Keratinocyte (primary cell): ENCODE measurements around the gene RBMS3. TPM values are rescaled to one million over a fixed set of nuclear protein-coding genes. Genes with fewer than 3 reads are reported as not detected.

Source experiments
- DNase-seq: peaks from one replicate; pipeline ENCODE4 v3.0.0-alpha.2; 2011; ENCODE audit warnings: low read depth, missing footprints, low spot score
- FAIRE-seq: peaks from 2 replicates; lab custom pipeline; 2011; peaks lifted over from hg19 to GRCh38; lab: Jason Lieb, UNC
- H2AFZ ChIP-seq: 2 replicates; pipeline ENCODE4 v1.6.0; 2012; ENCODE audit warnings: low read length, control low read depth, inconsistent platforms; ENCODE audit not compliant: control insufficient read depth
- H3K27ac ChIP-seq: 2 replicates; pipeline ENCODE4 v1.5.1; 2011; ENCODE audit warnings: low read length; ENCODE audit not compliant: control insufficient read depth, insufficient read depth
- H3K27me3 ChIP-seq: 3 replicates; pipeline ENCODE4 v1.6.0; 2011; ENCODE audit warnings: low read length; ENCODE audit not compliant: control insufficient read depth, insufficient read depth; ENCODE audit errors: extremely low read depth
- H3K36me3 ChIP-seq, 2 experiments: 2 replicates in 1 of 2; 3 replicates in 1 of 2; pipeline ENCODE4 v1.5.1; 2011; ENCODE audit warnings: low read length in 2 of 2, mild to moderate bottlenecking in 1 of 2; ENCODE audit not compliant: control insufficient read depth in 2 of 2, insufficient read depth in 2 of 2; ENCODE audit errors: extremely low read depth in 1 of 2
- H3K4me1 ChIP-seq: 3 replicates; pipeline ENCODE4 v1.5.1; 2011; ENCODE audit warnings: low read length; ENCODE audit not compliant: control insufficient read depth, insufficient read depth; ENCODE audit errors: extremely low read depth
- H3K4me2 ChIP-seq: 3 replicates; pipeline ENCODE4 v1.6.0; 2011; ENCODE audit warnings: low read depth, low read length; ENCODE audit not compliant: control insufficient read depth, insufficient read depth; ENCODE audit errors: extremely low read depth
- H3K4me3 ChIP-seq, 3 experiments: fragments of 200-600 bp in 1 of 3; sonication (generic) in 1 of 3; 2 replicates in 2 of 3; 3 replicates in 1 of 3; pipeline ENCODE4 v1.5.1; 2011 to 2016; ENCODE audit warnings: low read length in 3 of 3, mild to moderate bottlenecking in 3 of 3, control low read depth in 2 of 3, inconsistent platforms in 1 of 3, low read depth in 1 of 3, mixed read lengths in 1 of 3, mixed run types in 1 of 3, moderate library complexity in 1 of 3; ENCODE audit not compliant: control insufficient read depth in 2 of 3, insufficient read depth in 2 of 3; ENCODE audit errors: extremely low read depth in 1 of 3
- H3K79me2 ChIP-seq: 2 replicates; pipeline ENCODE4 v1.6.0; 2012; ENCODE audit warnings: low read length; ENCODE audit not compliant: control insufficient read depth, insufficient read depth
- H3K9ac ChIP-seq: 3 replicates; pipeline ENCODE4 v1.6.0; 2011; ENCODE audit warnings: low read length; ENCODE audit not compliant: control insufficient read depth, insufficient read depth; ENCODE audit errors: extremely low read depth
- H3K9me1 ChIP-seq: 3 replicates; pipeline ENCODE4 v1.6.0; 2011; ENCODE audit warnings: low read length; ENCODE audit not compliant: control insufficient read depth, insufficient read depth; ENCODE audit errors: extremely low read depth
- H3K9me3 ChIP-seq: 2 replicates; pipeline ENCODE4 v1.5.1; 2012; ENCODE audit warnings: low read depth, low read length; ENCODE audit not compliant: control insufficient read depth
- H4K20me1 ChIP-seq: 3 replicates; pipeline ENCODE4 v1.6.0; 2011; ENCODE audit warnings: low read length; ENCODE audit not compliant: control insufficient read depth, insufficient read depth; ENCODE audit errors: extremely low read depth
- CTCF ChIP-seq, 3 experiments: IDR thresholded peaks in 1 of 3; conservative IDR thresholded peaks in 1 of 3; optimal IDR thresholded peaks in 1 of 3; 2 replicates in 2 of 3; 3 replicates in 1 of 3; pipeline versions ENCODE3 to v1.5.1; 2011; ENCODE audit warnings: low read length in 3 of 3, mild to moderate bottlenecking in 3 of 3, moderate library complexity in 2 of 3, control low read depth in 1 of 3, inconsistent platforms in 1 of 3; ENCODE audit not compliant: insufficient read depth in 2 of 3; ENCODE audit errors: extremely low read depth in 1 of 3
- EZH2 ChIP-seq: IDR thresholded peaks from one replicate; pipeline ENCODE4 v1.6.1; 2012; ENCODE audit warnings: inconsistent platforms, mild to moderate bottlenecking, low read length, moderate library complexity
- dilution Hi-C: fragments of 300-500 bp; cut with MboI; formaldehyde crosslinking; loops from one replicate; pipeline ENCODE4 v1.7.0; 2020; ENCODE audit warnings: low sequenced_read_pairs; ENCODE audit not compliant: extremely low pct_ligation_motif_present
- polyA plus RNA-seq, 5 experiments: library from polyadenylated mRNA; depleted of rRNA in 3 of 5; stranded (reverse) in 3 of 5; stranded (forward) in 1 of 5; unstranded in 1 of 5; fragments of >200 nt; gene quantifications; 1 replicate in 1 of 5; 2 replicates in 3 of 5; 3 replicates in 1 of 5; pipeline versions ENCODE4 v1.2.1 to v1.2.3, GENCODE V29; 2011 to 2012; ENCODE audit warnings: missing spikeins in 2 of 5, low read depth in 1 of 5, low replicate concordance in 1 of 5

RBMS3 gene
- polyA plus RNA-seq, 1 donor (not counting 4 experiments of a cell fraction or from before 2014, with no cell fraction given) = 2.3 TPM

- Histone ChIP-seq H3K9ac (no peak overlapping the region), H3K9me1 (no peaks in the 10 kb centered on the region), H3K4me1 (no peaks in the 10 kb centered on the region), H3K79me2 (no peaks in the 10 kb centered on the region), H2AFZ (no peak overlapping the region), H3K9me3 (no peaks in the 10 kb centered on the region), H4K20me1 (no peaks in the 10 kb centered on the region), H3K4me3 (no peak overlapping the region), H3K4me2 (no peak overlapping the region), H3K36me3 (no peaks in the 10 kb centered on the region), H3K27me3 (no peaks in the 10 kb centered on the region), H3K27ac (no peak overlapping the region)
- TF ChIP-seq CTCF (optimal IDR thresholded peaks at IDR 0.05 in 1 of 3, IDR thresholded peaks at IDR 0.05 in 1 of 3, conservative IDR thresholded peaks at IDR 0.05 in 1 of 3; ENCODE audit: extremely low read depth in 1 of 3, insufficient read depth in 2 of 3, low read length in 3 of 3) (no peak), EZH2 (no peak)
- dilution Hi-C loops = no loop called here
- no peak for FAIRE-seq
- DNase-seq = no peak
These were observed 279.0 kb downstream of the RBMS3 start for GRCh38 chr3:29559741-29560465.

GRCh38 chr3:29561651-29562149 lies 280.8 kb downstream of the RBMS3 start:
- H3K79me2 ChIP-seq = no peaks in the 10 kb centered on the region
- H3K27me3 ChIP-seq = no peaks in the 10 kb centered on the region
- TF ChIP-seq EZH2 (no peak), CTCF (optimal IDR thresholded peaks at IDR 0.05 in 1 of 3, IDR thresholded peaks at IDR 0.05 in 1 of 3, conservative IDR thresholded peaks at IDR 0.05 in 1 of 3; ENCODE audit: extremely low read depth in 1 of 3, insufficient read depth in 2 of 3, low read length in 3 of 3) (no peak)
- FAIRE-seq = no peak
- no peak overlapping the region for H3K4me3 ChIP-seq
- no peaks in the 10 kb centered on the region for H3K9me3 ChIP-seq
- dilution Hi-C loops = no loop called here
- no peaks in the 10 kb centered on the region for H3K4me1 ChIP-seq
- no peak overlapping the region for H2AFZ ChIP-seq
- no peaks in the 10 kb centered on the region for H3K9me1 ChIP-seq
- no peak for DNase-seq
- H3K27ac ChIP-seq = no peak overlapping the region
- H3K4me2 ChIP-seq = no peak overlapping the region
- H3K36me3 ChIP-seq = no peaks in the 10 kb centered on the region
- H3K9ac ChIP-seq = no peak overlapping the region
- no peaks in the 10 kb centered on the region for H4K20me1 ChIP-seq
